Kidney capillary endothelial cell (primary cell): Measurements from ENCODE around the gene AP5S1.
"Not testable (repeated sequence)": the region's sequence is repeated elsewhere in the genome, so short reads cannot be mapped to it uniquely, and the experiment has no call there.

ENCODE experiments used
- DNase-seq: peaks from one replicate; pipeline ENCODE4 v3.0.0-alpha.2; 2018; ENCODE audit warnings: low spot score

Gene AP5S1

DNA sequence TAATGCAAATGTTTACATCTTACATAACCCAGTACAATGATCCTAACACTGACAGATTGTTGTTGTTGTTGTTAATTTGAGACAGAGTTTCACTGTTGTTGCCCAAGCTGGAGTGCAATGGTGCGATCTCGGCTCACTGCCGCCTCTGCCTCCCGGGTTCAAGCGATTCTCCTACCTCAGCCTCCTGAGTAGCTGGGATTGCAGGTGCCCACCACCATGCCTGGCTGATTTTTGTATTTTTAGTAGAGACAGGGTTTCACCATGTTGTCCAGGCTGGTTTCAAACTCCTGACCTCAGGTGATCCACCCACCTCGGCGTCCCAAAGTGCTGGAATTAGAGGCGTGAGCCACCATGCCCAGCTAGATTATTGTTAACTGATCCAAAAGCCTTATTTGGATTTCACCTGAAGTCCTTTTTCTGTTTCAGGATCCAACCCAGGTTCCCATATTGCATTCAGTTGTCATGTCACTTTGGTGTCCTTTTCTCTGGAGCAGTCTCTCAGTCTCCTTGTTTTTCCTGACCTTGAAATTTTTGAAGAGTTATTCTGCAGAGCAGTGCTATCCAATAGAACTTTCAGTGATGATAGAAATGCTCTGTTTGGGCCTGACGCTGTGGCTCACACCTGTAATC, 23.8 kb downstream of the AP5S1 start:
- DNase-seq: not testable (repeated sequence)

DNA sequence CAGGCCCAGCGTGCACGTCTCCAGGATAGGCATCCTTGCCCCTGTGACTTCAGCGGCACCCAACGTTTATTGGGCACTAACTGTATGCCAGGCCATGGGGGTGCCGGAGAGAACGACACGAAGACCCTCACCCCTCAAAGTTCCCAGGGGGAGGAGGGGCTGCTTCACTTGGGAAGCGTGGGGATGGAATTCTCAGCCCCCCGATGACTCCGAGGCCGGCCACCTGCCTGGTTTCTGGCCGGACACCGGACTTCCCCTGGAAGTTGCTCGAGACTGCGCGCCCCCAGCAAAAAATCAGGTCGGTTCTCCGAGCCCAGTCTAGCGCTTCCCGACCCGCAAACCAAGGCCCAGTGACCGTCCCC, 26.0 kb downstream of the AP5S1 start:
- no peak for DNase-seq

DNA sequence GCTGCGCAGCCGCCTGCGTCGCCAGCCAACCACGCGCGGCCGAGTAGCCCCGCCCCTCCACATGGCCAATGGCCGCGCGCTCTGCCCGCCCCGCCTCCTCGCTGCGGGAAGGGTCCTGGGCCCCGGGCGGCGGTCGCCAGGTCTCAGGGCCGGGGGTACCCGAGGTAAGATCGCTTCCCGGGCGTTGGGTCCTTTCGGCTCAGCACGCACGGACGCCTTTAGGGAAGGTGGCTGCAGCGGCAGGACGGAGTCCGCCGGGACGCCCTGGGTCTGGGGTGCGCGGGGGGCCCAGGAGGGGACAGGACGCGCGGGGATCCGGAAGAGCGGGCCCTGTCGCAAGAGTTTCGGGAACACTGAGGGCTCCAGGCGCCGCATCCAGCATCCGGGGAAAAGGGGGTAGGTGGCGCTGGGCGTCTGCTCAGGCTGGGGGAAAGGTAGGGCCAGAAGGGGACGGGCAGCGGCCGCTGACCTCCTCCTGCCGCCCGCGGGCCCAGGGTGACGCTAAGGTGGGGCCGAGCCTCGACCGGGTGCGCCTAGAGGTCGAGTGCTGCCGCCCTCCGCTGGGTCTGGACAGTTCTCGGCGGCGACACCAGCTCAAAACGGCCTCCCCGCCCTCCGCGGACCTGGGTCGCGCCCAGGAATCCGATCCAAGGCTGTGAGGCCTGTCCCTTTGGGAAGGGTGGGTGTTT, 26.5 kb downstream of the AP5S1 start, which contains the start of gene MAVS:
Gene MAVS (plus strand): TSS at position 95 of the 689 bp plus-strand sequence. CDS start 7,791 bp downstream, outside the sequence.
- DNase-seq: peak; percentile 76

DNA sequence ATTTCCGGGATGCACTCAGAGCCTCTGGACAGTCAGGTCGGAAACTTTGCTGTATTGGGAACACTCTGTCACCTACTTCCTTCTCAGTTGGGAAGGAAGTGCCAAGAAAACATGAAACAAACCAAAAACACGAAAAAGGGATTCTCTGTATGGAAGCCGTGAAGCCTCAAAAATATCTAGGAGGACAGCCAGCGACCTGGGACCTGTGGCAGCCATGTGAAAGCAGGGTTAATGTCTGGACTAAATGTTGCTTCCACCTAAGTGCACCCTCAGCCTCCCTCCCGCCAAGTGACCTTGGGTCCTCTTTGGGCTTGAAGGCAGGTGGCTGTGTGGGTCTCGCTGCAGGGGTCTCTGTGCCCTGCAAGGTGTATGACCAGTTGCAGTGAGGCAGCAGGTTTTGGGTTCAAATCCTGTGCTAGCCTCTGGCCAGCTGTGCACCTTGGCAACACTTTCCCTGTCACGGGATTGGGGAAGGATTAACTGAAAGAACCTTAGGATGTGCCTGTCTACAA, 27.1 kb downstream of the AP5S1 start:
- DNase-seq: no peak

DNA sequence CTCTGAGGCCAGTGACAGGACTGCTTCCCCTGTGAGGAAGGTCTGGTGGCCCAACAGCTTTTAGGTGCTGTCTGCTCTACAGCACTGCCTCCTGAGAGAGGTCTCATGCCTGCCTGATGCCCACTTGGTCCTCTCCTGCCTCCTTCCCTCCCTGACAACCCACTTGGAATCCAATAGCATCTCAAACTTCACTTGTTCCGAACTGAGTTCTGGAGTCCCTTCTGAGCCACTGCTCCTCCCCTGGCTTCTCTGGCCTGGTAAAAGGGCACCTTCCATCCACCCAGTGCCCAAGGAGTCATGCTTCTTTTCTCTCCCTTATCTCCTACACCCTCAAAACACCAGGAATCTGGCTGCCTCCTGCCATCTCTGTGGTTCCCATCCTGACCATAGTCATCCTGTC, 28.2 kb downstream of the AP5S1 start:
- DNase-seq: no peak

DNA sequence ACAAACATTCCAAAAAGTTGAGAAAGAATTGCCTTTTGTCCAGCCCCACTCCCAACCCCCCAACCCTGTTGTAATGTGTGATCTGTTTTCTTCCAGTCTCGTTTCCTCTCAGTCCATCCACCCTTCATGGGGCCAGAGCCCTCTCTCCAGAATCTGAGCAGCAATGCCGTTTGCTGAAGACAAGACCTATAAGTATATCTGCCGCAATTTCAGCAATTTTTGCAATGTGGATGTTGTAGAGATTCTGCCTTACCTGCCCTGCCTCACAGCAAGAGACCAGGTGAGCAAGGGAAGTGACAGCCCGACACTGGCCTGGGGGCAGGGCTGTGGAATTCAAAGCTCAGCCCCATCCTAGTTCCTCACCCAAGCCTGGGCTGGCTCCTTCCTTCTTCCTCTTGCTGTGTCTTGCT, 34.1 kb downstream of the AP5S1 start:
- no peak for DNase-seq

DNA sequence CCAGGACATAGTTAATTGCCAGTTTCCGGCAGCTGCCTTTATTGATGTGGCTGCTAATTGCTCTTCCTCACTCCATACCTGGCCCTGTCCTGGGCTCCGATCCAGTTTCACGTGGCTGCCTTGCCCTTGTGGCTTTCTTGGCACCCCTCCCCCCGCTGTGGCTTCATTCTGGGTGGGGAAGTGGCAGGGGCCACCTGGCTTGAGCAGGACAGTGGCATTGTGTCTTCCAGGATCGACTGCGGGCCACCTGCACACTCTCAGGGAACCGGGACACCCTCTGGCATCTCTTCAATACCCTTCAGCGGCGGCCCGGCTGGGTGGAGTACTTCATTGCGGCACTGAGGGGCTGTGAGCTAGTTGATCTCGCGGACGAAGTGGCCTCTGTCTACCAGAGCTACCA, 37.1 kb downstream of the AP5S1 start:
- no peak for DNase-seq

DNA sequence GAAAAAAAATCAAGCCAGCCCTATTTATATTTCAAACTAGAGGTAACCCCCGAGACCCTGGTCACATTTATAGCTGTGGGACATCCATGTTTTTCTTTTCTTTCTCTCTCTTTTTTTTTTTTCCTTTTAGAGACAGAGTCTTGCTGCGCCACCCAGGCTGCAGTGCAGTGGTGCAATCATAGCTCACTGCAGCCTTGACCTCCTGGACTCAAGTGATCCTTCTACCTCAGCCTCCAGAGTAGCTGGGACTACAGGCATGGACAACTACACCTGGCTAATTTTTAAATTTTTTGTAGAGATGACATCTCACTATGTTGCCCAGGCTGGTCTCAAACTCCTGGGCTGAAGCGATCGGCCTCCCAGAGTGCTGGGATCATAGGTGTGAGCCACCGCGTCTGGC, 38.3 kb downstream of the AP5S1 start:
- no peak for DNase-seq

DNA sequence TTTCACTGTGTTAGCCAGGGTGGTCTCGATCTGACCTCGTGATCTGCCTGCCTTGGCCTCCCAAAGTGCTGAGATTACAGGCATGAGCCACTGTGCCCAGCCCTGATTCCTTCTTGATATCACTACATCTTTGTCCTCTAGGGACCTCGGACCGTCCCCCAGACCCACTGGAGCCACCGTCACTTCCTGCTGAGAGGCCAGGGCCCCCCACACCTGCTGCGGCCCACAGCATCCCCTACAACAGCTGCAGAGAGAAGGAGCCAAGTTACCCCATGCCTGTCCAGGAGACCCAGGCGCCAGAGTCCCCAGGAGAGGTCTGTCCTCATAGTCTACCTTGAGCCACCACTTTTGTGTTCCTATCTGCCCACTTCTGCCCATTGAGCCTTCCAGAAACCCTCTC, 40.8 kb downstream of the AP5S1 start:
- no peak for DNase-seq

DNA sequence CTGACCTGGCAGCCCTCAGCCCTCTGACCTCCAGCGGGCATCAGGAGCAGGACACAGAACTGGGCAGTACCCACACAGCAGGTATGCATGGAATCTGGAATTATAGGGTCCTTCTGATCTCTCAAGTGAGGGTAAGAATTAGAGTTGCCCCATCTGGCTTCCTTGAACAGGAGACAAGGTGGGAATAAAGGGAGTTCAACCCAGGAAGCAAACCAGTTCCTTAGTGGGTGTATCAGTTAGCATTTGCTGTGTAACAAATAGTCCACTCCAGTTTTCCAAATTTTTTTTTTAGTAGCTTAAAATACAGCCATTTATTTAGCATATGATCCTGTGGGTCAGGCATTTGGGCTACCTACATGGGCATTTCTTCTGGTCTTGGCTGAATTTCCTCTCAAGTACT, 42.0 kb downstream of the AP5S1 start:
- no peak for DNase-seq

DNA sequence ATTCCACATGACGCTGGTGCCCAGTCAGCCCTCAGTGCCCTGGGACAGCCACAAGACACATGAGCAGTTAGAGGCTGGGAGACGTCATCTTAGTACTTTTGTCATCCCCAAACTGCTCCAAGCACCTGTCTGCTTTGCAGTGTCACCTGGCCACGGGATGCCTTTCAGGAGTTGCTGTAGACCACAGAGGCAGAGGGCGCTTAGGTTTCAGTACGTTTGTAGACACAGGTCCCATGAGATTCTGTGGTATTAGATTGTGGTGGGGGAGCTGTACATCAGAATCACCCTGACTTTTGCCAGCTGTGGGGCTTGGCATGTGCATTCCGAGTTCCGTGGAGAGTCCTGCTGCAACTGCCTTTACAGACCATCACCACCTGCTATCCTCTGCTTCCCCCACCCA, 43.0 kb downstream of the AP5S1 start:
- DNase-seq: no peak

DNA sequence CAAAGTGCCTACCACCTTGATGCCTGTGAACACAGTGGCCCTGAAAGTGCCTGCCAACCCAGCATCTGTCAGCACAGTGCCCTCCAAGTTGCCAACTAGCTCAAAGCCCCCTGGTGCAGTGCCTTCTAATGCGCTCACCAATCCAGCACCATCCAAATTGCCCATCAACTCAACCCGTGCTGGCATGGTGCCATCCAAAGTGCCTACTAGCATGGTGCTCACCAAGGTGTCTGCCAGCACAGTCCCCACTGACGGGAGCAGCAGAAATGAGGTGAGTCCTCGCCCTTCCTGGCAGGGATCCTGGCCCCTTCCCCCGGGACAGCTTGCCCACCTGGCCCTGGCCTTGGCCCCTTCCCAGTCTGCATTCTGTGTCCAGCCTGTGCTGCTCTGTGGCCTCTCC, 44.2 kb downstream of the AP5S1 start:
- DNase-seq: no peak

DNA sequence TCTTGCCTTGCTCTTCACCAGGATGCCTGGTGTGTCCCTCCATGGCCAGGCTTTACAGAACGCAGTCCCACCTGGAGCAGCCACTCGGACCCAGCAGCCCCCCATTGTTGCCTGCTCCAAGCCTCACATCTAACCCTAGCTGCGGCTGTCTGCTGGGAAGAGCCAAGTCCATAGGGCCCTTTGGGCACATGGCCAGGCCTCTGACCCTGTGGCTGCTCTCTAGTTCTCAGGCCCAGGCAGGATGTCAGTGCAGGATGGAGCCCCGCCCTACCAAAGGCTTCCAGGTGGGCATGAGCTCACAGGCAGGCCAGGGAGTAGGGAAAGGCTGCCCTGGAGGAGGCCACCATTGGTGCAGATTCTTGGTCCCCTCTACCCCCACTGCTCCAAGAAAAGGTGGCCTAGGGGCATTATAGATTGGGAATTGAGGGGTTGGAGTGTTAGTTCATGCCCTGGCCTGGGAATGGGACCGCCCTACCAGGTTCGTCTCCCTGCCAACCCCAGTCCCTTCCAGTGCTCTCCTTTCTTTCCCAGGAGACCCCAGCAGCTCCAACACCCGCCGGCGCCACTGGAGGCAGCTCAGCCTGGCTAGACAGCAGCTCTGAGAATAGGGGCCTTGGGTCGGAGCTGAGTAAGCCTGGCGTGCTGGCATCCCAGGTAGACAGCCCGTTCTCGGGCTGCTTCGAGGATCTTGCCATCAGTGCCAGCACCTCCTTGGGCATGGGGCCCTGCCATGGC, 45.0 kb downstream of the AP5S1 start:
- DNase-seq: no peak

DNA sequence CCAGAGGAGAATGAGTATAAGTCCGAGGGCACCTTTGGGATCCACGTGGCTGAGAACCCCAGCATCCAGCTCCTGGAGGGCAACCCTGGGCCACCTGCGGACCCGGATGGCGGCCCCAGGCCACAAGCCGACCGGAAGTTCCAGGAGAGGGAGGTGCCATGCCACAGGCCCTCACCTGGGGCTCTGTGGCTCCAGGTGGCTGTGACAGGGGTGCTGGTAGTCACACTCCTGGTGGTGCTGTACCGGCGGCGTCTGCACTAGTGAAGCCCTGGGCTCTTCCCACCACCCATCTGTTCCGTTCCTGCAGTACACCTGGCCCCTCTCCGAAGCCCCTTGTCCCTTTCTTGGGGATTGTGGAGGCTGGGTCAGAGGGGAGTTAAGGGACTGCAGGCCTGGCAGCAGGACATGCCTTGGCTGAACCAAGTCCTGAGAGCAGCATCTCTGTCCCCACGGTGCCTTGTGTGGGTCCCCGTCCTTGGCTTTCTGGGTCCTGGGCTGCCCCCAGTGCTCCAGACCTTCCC, 45.6 kb downstream of the AP5S1 start:
- no peak for DNase-seq

DNA sequence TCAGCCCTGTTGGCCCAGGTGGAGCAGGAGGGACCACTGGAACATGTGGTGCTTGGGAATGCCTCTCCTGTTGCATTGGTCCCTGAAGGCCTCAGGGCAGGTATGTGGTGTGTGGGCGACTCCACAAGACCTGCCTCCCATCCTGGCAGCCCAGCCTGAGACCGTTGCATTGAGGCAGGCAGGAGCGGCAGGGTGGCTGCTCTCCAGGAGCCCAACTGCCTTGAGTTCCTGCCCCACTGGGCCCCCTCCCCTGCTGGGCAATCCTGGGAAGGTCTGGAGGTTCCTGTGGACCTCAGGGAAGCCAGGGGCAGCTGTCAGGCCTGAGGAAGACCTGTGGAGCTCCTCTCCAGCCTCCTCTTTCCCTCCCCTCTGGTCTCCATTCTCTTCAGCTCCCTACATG, 46.1 kb downstream of the AP5S1 start:
- no peak for DNase-seq

DNA sequence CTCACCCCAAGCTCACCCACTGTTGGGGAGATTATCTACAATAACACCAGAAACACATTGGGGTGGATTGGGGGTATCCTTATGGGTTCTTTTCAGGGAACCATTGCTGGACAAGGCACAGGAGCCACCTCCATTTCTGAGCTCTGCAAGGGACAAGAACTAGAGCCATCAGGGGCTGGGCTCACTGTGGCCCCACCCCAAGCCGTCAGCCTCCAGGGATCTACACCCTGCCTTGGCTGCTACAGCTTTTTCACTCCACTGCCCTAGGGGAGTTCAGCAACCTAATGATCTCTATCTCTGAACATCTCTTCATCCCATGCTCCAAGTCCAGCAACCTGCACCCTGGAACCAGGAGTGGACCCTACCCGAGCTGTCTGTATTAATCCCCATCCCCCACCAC, 47.5 kb downstream of the AP5S1 start:
- DNase-seq: no peak

DNA sequence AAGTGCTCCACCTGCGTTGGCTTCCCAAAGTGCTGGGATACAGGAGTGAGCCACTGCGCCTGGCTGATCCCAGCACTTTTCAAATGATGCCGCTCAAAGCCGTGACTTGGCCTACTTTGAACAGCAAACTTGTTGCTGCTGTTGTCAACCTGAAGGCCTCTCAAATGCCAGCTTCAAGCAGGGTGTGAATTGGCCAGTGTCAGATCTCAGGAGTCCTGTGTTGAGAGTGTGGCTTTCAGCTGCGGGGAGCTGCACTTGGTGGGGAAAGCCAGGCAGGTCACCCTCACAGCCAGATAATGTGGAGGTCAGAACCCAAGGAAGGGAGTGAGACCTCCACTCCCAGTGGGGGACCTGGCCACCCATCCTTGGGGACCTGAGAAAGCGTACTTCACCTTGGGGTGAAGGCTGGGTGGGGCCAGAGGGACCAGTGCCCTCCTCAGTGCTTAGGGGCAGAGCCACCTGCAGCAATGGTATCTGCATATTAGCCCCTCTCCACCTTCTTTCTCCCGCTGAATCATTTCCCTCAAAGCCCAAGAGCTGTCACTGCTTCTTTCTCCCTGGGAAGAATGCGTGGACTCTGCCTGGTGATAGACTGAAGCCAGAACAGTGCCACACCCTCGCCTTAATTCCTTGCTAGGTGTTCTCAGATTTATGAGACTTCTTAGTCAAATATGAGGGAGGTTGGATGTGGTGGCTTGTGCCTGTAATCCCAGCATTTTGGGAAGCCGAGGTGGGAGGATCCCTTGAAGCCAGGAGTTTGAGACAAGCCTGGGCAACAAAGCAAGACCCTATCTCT, 49.7 kb downstream of the AP5S1 start:
- no peak for DNase-seq

DNA sequence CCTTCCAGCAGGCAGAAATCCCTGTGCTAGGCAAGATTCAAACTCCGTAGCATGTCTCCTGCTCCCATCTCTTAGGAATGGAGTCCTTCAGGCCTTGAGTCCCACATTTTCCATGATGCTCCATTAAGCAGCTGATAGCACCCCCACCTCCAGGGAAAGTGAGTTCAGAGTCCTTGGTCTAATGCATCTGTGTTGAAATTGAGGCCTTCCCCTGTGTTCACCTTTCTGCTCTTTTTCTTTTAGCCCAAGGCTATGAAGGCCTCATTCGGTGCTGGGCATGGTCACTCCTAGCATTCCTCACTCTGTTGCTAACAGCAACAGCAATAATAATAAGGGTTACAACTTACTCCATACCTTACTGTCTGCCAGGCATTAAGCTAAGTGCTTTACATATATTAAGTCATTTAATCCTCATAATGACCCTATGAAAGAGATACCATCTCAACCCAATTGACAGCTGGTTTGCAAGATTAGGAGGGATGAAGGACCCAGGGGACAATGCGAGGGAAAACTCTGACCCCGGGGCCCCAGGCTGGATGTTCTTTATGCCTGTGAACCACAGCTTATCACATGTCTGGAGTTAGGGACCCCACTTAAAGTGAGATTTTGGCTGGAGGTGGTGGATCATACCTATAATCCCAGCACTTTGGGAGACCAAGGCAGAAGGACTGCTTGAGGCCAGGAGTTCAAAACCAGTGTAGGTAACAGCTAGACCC, 51.4 kb downstream of the AP5S1 start:
- no peak for DNase-seq

DNA sequence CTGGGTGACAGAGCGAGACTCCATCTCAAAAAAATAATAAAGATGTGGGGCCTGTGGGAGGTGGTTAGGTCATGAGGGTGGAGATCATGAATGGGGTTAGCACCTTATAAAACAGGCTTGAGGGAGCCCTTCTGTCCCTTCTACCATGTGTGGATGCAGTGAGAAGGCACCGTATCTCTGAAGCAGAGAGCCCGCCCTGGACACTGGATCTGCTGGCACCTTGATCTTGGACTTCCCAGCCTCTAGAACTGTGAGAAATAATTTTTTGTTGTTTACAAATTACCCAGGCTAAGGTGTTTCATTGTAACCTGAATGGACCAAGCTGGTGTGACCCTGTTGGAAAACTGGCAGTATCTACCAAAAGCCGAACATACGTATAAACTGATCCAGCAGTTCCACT, 53.2 kb downstream of the AP5S1 start:
- no peak for DNase-seq

DNA sequence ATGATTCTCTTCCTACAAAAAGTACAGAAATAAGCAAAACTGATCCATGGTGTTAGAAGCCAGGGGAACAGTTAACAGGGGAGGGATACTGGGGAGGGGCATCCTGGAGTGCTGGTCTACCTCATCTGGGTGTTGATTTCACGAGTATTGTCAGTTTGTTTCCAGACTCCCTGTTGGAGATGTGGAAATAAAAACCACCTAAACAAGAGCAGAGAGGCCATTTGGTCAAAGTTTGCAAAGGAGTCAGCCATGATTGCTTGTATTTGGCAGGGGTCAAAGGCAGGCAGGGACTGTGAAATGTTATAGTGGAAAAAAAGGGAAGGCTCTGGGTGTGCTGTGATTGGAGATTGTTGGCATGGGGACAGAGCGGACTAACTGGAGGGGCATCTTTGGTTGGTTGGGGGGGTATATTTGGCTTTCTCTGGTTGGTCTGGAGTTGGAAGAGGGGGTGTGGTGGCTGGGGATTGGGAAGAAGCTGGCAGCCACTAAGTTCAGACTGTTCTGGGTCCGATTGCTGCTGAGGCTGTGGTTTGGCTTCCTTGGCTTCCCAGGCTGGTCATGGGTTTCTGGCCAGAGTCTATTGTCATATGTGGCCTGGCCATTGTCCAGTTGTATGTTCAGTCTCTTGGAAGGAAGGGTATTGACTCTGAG, 54.0 kb downstream of the AP5S1 start:
- no peak for DNase-seq
